Prostate gland (tissue), 2 donors: ENCODE results near the gene GALNT7.

Experiments used
- POLR2A ChIP-seq: fragments of 450-650 bp; IDR thresholded peaks from one replicate; pipeline ENCODE4 v1.6.1; 2016; ENCODE audit warnings: antibody characterized with exemption, mild to moderate bottlenecking
- POLR2AphosphoS5 ChIP-seq: sonication (generic); formaldehyde crosslinking; IDR thresholded peaks from one replicate; pipeline ENCODE4 v1.6.1; 2017; ENCODE audit warnings: antibody characterized with exemption
- TF ChIP-seq, protein P1 (sequence below), 4 experiments: fragments of 200-600 bp in 2 of 4; fragments of 450-650 bp in 2 of 4; sonication (generic) in 2 of 4; IDR thresholded peaks; 1 replicate in 3 of 4; 2 replicates in 1 of 4; pipeline ENCODE4 v1.5.1; 2016 to 2019; ENCODE audit warnings: antibody characterized with exemption in 4 of 4, mild to moderate bottlenecking in 2 of 4, moderate library complexity in 2 of 4

DNA sequence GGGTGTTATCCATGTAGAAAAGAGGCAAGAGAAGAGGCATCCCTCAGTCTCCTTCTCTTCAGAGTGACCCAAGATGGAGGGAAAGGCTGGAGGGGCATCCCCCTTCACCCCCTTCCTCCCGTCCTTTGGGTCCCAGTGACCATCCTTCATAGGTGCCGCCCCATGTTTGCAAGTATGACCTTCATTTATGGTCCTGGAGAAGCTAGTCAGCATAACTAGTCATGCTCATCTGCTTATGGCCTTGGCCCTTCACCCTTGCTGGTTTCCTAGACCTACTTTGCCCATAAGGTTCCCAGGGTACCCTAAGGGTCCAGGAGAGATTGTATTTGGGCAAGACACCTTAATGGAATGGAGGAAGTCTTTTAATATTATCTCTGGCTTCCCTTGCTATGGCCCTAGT is 118.9 kb downstream of the GALNT7 start:
- TF ChIP-seq POLR2A (no peak), POLR2AphosphoS5 (no peak)
- TF ChIP-seq, protein P1, sequence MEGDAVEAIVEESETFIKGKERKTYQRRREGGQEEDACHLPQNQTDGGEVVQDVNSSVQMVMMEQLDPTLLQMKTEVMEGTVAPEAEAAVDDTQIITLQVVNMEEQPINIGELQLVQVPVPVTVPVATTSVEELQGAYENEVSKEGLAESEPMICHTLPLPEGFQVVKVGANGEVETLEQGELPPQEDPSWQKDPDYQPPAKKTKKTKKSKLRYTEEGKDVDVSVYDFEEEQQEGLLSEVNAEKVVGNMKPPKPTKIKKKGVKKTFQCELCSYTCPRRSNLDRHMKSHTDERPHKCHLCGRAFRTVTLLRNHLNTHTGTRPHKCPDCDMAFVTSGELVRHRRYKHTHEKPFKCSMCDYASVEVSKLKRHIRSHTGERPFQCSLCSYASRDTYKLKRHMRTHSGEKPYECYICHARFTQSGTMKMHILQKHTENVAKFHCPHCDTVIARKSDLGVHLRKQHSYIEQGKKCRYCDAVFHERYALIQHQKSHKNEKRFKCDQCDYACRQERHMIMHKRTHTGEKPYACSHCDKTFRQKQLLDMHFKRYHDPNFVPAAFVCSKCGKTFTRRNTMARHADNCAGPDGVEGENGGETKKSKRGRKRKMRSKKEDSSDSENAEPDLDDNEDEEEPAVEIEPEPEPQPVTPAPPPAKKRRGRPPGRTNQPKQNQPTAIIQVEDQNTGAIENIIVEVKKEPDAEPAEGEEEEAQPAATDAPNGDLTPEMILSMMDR (IDR thresholded peaks at IDR 0.05), result no peak
